Measurements from ENCODE around the gene EPAS1. TPM values are rescaled to one million over a fixed set of nuclear protein-coding genes. Genes with fewer than 3 reads are reported as not detected.

EPAS1 gene
- total and polyA plus RNA-seq, 4 donors, result 26.2 to 193 (median 61.1) TPM

DNA sequence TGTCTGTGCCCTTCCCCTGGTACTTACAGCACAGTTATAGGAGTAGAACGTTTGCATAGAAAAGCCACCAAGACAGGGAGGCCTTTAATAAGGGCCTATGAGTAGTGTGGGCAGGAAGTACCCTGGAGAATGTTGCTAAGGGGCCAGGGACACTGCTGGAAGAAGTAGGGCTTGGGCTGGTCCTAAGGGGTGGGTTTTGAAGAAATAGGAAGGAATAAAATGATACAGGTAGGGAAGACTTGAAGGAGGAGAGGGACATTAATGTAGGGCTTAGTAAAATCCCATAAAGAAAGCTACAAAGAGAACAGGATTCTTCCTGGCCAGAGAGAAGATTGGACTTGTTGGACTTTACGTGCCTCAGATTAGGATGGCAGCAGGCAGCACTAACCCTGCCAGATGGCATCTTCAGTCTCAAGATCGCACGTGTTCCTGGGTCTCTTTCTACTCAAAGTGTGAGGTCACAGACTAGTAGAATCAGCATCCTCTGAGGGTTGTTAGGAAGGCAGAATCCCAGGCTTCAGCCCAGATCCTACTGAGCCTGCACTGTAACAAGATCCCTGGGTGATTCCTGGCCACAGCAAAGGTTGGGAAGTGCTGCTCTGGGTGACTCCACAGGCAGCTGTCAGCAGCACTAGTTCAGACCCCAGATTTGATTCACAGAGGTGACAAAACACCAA is 39.2 kb downstream of the EPAS1 start (continued):
- TF ChIP-seq, protein P1, sequence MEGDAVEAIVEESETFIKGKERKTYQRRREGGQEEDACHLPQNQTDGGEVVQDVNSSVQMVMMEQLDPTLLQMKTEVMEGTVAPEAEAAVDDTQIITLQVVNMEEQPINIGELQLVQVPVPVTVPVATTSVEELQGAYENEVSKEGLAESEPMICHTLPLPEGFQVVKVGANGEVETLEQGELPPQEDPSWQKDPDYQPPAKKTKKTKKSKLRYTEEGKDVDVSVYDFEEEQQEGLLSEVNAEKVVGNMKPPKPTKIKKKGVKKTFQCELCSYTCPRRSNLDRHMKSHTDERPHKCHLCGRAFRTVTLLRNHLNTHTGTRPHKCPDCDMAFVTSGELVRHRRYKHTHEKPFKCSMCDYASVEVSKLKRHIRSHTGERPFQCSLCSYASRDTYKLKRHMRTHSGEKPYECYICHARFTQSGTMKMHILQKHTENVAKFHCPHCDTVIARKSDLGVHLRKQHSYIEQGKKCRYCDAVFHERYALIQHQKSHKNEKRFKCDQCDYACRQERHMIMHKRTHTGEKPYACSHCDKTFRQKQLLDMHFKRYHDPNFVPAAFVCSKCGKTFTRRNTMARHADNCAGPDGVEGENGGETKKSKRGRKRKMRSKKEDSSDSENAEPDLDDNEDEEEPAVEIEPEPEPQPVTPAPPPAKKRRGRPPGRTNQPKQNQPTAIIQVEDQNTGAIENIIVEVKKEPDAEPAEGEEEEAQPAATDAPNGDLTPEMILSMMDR (IDR thresholded peaks at IDR 0.05; ENCODE audit: low read depth, low read length, missing input control), result no peak

DNA sequence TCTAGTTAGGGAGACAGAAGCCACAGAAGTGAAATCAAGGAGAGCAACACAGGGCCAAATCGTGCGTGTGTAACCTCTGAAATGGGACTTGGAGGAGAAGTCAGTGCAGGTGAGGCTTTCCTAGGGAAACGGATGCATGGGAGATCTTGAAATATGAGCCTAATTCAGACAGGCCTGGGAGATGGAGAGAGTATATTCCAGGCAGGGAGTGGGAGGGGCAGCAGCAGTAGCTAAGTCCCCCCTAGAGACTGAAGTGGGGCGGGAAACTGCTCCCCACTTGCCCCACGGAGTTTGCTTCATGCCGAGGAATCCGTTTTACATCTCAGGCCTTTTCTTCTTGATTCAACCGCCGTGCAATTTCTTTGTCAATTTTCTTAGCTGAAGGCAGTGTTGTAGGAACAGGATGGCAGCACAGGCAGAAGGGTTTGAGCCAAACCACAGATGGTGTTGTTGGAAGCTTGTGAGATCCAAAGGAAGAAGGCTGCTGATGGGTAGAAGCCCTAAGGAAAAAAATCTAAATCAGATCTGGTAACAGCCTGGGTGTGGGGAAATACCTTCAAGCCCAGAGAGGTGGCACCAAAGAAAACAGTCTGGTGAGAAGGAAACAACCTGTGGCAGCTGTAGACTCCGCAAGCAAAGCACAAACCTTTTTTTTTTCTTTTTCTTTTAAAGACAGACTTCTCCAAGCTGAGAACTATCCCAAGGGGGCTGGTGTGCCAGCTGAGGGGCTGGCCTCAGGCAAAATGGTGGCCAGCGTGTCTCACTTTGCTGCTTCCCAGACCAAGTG is 40.2 kb downstream of the EPAS1 start:
- peak overlapping the region; percentile 81 to 82 for H3K27ac ChIP-seq (ENCODE audit: low read depth in 1 of 2, low read length in 2 of 2)
- 80% methylated on average over 11 of the region's 11 CpGs for WGBS
- no peak for TF ChIP-seq HNF4G (IDR thresholded peaks at IDR 0.05)
- no peak for TF ChIP-seq FOXA1 (IDR thresholded peaks at IDR 0.05)
- TF ChIP-seq EGR1 (IDR thresholded peaks at IDR 0.05; ENCODE audit: low read depth in 2 of 2), result no peak
- TF ChIP-seq, protein P1 (IDR thresholded peaks at IDR 0.05; ENCODE audit: low read depth, low read length, missing input control), result no peak
- TF ChIP-seq, protein P2, sequence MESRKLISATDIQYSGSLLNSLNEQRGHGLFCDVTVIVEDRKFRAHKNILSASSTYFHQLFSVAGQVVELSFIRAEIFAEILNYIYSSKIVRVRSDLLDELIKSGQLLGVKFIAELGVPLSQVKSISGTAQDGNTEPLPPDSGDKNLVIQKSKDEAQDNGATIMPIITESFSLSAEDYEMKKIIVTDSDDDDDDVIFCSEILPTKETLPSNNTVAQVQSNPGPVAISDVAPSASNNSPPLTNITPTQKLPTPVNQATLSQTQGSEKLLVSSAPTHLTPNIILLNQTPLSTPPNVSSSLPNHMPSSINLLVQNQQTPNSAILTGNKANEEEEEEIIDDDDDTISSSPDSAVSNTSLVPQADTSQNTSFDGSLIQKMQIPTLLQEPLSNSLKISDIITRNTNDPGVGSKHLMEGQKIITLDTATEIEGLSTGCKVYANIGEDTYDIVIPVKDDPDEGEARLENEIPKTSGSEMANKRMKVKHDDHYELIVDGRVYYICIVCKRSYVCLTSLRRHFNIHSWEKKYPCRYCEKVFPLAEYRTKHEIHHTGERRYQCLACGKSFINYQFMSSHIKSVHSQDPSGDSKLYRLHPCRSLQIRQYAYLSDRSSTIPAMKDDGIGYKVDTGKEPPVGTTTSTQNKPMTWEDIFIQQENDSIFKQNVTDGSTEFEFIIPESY (IDR thresholded peaks at IDR 0.05), result no peak
- no peak for TF ChIP-seq SP1 (IDR thresholded peaks at IDR 0.05)
- TF ChIP-seq, protein P3, sequence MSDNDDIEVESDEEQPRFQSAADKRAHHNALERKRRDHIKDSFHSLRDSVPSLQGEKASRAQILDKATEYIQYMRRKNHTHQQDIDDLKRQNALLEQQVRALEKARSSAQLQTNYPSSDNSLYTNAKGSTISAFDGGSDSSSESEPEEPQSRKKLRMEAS (IDR thresholded peaks at IDR 0.05), result no peak
- TF ChIP-seq, protein P4, sequence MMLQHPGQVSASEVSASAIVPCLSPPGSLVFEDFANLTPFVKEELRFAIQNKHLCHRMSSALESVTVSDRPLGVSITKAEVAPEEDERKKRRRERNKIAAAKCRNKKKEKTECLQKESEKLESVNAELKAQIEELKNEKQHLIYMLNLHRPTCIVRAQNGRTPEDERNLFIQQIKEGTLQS (IDR thresholded peaks at IDR 0.05), result no peak
- no peak for TF ChIP-seq HNF4A (conservative IDR thresholded peaks at IDR 0.05)
- no peak for TF ChIP-seq RXRA (IDR thresholded peaks at IDR 0.05)
- no peak for TF ChIP-seq FOXA2 (IDR thresholded peaks at IDR 0.05)
- no peak for TF ChIP-seq YY1 (IDR thresholded peaks at IDR 0.05)
- TF ChIP-seq RAD21 (IDR thresholded peaks at IDR 0.05), result no peak
- no peak for TF ChIP-seq TAF1 (conservative IDR thresholded peaks at IDR 0.05)
- TF ChIP-seq NR2F2 (IDR thresholded peaks at IDR 0.05), result no peak
- TF ChIP-seq, protein P5, sequence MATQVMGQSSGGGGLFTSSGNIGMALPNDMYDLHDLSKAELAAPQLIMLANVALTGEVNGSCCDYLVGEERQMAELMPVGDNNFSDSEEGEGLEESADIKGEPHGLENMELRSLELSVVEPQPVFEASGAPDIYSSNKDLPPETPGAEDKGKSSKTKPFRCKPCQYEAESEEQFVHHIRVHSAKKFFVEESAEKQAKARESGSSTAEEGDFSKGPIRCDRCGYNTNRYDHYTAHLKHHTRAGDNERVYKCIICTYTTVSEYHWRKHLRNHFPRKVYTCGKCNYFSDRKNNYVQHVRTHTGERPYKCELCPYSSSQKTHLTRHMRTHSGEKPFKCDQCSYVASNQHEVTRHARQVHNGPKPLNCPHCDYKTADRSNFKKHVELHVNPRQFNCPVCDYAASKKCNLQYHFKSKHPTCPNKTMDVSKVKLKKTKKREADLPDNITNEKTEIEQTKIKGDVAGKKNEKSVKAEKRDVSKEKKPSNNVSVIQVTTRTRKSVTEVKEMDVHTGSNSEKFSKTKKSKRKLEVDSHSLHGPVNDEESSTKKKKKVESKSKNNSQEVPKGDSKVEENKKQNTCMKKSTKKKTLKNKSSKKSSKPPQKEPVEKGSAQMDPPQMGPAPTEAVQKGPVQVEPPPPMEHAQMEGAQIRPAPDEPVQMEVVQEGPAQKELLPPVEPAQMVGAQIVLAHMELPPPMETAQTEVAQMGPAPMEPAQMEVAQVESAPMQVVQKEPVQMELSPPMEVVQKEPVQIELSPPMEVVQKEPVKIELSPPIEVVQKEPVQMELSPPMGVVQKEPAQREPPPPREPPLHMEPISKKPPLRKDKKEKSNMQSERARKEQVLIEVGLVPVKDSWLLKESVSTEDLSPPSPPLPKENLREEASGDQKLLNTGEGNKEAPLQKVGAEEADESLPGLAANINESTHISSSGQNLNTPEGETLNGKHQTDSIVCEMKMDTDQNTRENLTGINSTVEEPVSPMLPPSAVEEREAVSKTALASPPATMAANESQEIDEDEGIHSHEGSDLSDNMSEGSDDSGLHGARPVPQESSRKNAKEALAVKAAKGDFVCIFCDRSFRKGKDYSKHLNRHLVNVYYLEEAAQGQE (IDR thresholded peaks at IDR 0.05), result no peak
- no peak for TF ChIP-seq GABPA (IDR thresholded peaks at IDR 0.05 in 1 of 2, conservative IDR thresholded peaks at IDR 0.05 in 1 of 2)
- TF ChIP-seq JUND (IDR thresholded peaks at IDR 0.05), result no peak
- H3K4me1 ChIP-seq (ENCODE audit: control insufficient read depth in 4 of 4, insufficient read depth in 4 of 4, low read length in 3 of 4), result peaks cover 25 to 89% (median 79%) of the 10 kb centered on the region in 4 donors
- no peaks in the 10 kb centered on the region for H3K27me3 ChIP-seq (ENCODE audit: control insufficient read depth in 4 of 4, insufficient read depth in 4 of 4, low read length in 3 of 4)
- H3K9me3 ChIP-seq (ENCODE audit: control insufficient read depth in 4 of 4, low read length in 3 of 4), result no peaks in the 10 kb centered on the region
- no peak overlapping the region for H3K4me3 ChIP-seq (ENCODE audit: low read depth in 1 of 3, low read length in 3 of 3)
- no peak for DNase-seq (ENCODE audit: low spot score)
- no peaks in the 10 kb centered on the region for H3K36me3 ChIP-seq (ENCODE audit: control insufficient read depth in 4 of 4, insufficient read depth in 3 of 4, low read depth in 1 of 4, low read length in 3 of 4)
- no peak overlapping the region for H3K9ac ChIP-seq (ENCODE audit: low read depth in 1 of 2, low read length in 2 of 2)

Data from liver (tissue), 9 donors.